Mesenteric fat pad (tissue), 1 donor: ENCODE measurements around the gene MEP1B. TPM values are rescaled to one million over a fixed set of nuclear protein-coding genes. Genes with fewer than 3 reads are reported as not detected.

ENCODE experiments used
- DNase-seq: peaks from one replicate; pipeline ENCODE4 v3.0.0-alpha.2; 2020; ENCODE audit warnings: low spot score
- total RNA-seq: library from RNA; stranded (reverse); fragmentation: NEBNext Ultra II Directional; extraction: Animal tissue kit (Norgen Biotek cat#: 25700); gene quantifications from one replicate; pipeline ENCODE4 v1.2.1, GENCODE V29; 2021
- donor health status: DM: yes; HTN: yes; CAD: no.

Gene MEP1B
- total RNA-seq, 1 donor from 2014 or later, result 0.42 TPM

DNA sequence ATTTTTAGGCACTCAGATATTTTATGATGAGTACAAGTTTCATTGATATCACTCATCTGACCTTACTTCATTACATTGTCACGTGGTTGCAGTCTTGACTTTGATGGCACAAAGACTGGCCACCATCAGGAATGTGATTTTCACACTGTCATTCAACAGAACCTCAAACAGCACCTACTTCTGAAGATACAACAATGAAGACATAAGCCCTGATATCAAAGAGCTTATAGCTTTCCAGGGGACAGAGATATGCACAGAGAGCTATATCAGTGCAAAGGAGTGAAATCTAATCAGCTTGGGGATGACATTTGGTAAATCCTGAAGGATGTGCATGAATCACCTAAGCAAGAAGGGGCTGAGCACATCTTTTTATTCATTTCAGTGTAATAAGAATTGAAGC lies 72.3 kb downstream of the MEP1B start:
- no peak for DNase-seq

DNA sequence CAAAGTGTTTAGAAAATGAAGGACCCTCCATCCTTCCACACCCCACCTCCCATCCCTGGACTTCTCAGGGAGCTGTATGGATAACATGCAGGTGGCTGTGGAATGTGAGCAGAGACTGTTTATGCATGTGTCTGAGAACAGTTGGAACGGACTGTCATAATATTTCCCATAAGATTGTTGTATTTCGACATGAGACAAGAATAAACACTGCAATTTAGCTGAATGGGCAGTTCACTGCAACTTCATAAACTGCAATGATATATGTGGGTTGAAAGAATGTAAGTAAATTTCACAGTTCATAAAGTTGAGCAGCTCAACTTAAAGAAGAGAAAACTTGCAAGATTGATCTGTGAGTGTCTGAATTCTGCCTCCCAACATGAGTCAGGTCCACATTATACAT lies 74.6 kb downstream of the MEP1B start:
- DNase-seq, result no peak

DNA sequence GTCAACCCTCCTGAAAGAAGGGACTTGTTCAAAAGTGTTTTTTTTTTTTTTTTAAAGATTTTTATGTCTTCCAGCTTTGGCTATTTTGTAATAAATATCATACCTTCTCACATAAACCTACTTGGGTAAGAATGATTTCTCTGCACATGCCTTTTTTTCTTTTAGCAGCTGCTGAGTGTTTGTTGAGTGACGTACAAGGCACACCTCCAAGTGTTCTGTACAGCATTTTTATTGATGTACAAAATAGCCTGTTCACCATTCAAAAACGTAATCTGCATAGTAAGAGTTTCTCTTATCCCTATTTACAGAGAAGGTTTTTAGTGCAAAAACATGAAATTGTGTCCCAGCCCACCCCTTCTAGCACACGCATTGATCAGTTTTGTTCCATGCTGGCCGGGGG lies 77.6 kb downstream of the MEP1B start:
- no peak for DNase-seq

Other genes with a start within 250 kb of the MEP1B start
- 38.7 TPM for gene TRAPPC8, start 246.9 kb upstream of the MEP1B start, total RNA-seq
- 15.8 TPM for gene RNF125, start 171.2 kb upstream of the MEP1B start, total RNA-seq
- gene RNF138, start 98.2 kb upstream of the MEP1B start, total RNA-seq, result 23.0 TPM